K562 (cell line): Measurements from ENCODE around the gene MAST4. TPM values are rescaled to one million over a fixed set of nuclear protein-coding genes. Genes with fewer than 3 reads are reported as not detected.

Source experiments
- ATAC-seq: fragments of 200-7000 bp; cut with Tn5 transposase; 3 replicates; pipeline ENCODE4 v1.9.1; 2020; ENCODE audit warnings: moderate library complexity
- BruUV-seq: library from RNA; stranded (reverse); fragments of 400-500 nt; replicated peaks from 2 replicates; lab custom pipeline; 2021; lab: Mats Ljungman, UMichigan
- CTCF ChIA-PET: fragments of 300-600 bp; formaldehyde crosslinking; extraction: SDS; loops from one replicate; lab custom pipeline; 2021; ENCODE audit warnings: low intra/inter-chr PET ratio; lab: Yijun Ruan, JAX
- POLR2A ChIA-PET: fragments of 300-600, 350-650 bp; sonication (Branson Sonifier 250); formaldehyde crosslinking; extraction: SDS; loops from one replicate; lab custom pipeline; 2021; ENCODE audit warnings: antibody characterized with exemption, inconsistent platforms; lab: Yijun Ruan, JAX
- DNase-seq, 4 experiments: peaks; one replicate each; pipeline versions ENCODE4 v3.0.0 to v3.0.0-alpha.2; 2011 to 2018; ENCODE audit warnings: low spot score in 3 of 4, mixed read lengths in 3 of 4; ENCODE audit errors: extremely low read depth in 1 of 4
- FAIRE-seq: peaks from 2 replicates; lab custom pipeline; 2011; peaks lifted over from hg19 to GRCh38; lab: Jason Lieb, UNC
- H2AFZ ChIP-seq: 2 replicates; pipeline ENCODE4 v1.6.0; 2011; ENCODE audit warnings: low read depth, low read length, control low read depth, inconsistent platforms
- H3K27ac ChIP-seq: fragments of 200-600 bp; 3 replicates; pipeline ENCODE4 v1.8.0; 2011; ENCODE audit warnings: low read depth, mild to moderate bottlenecking, control low read depth, inconsistent platforms, low read length, moderate library complexity, mixed read lengths; ENCODE audit errors: extremely low read depth
- H3K27me3 ChIP-seq, 2 experiments: fragments of 300-600 bp in 1 of 2; 2 replicates in 1 of 2; 3 replicates in 1 of 2; pipeline versions ENCODE4 v1.6.0 to v1.8.0; 2011; ENCODE audit warnings: inconsistent platforms in 2 of 2, low read length in 2 of 2, mild to moderate bottlenecking in 1 of 2, mixed read lengths in 1 of 2, moderate library complexity in 1 of 2; ENCODE audit not compliant: control insufficient read depth in 2 of 2, insufficient read depth in 2 of 2
- H3K36me3 ChIP-seq: fragments of 300-600 bp; 3 replicates; pipeline ENCODE4 v1.8.0; 2011; ENCODE audit warnings: mild to moderate bottlenecking, low read length, inconsistent platforms; ENCODE audit not compliant: control insufficient read depth, insufficient read depth
- H3K4me1 ChIP-seq, 2 experiments: fragments of 200-600 bp in 1 of 2; replicated peaks in 1 of 2; 2 replicates in 1 of 2; 3 replicates in 1 of 2; pipeline versions ENCODE4 v1.5.1 to v1.8.0; 2011; ENCODE audit warnings: inconsistent platforms in 2 of 2, low read length in 2 of 2, mild to moderate bottlenecking in 1 of 2, mixed read lengths in 1 of 2, moderate library complexity in 1 of 2; ENCODE audit not compliant: control insufficient read depth in 2 of 2, insufficient read depth in 2 of 2
- H3K4me2 ChIP-seq: 2 replicates; pipeline ENCODE4 v1.6.1; 2011; ENCODE audit warnings: low read length, control low read depth, inconsistent platforms, mixed read lengths; ENCODE audit not compliant: insufficient read depth
- H3K4me3 ChIP-seq: fragments of 200-600 bp; sonication (generic), shearing (Covaris generic); 2 replicates; pipeline ENCODE4 v1.5.1; 2016; ENCODE audit warnings: control low read depth, inconsistent platforms
- H3K79me2 ChIP-seq: fragments of 200-600 bp; 3 replicates; pipeline ENCODE4 v1.8.0; 2011; ENCODE audit warnings: low read length, inconsistent platforms; ENCODE audit not compliant: control insufficient read depth, insufficient read depth
- H3K9ac ChIP-seq, 2 experiments: 2 replicates each; pipeline versions ENCODE4 v1.6.0 to v1.6.1; 2011; ENCODE audit warnings: low read depth in 2 of 2, low read length in 2 of 2, control low read depth in 1 of 2, inconsistent platforms in 1 of 2, mild to moderate bottlenecking in 1 of 2, mixed read lengths in 1 of 2; ENCODE audit not compliant: insufficient read depth in 1 of 2
- H3K9me1 ChIP-seq: one replicate; pipeline ENCODE4 v1.6.0; 2011; ENCODE audit warnings: inconsistent platforms, mild to moderate bottlenecking, low read length, moderate library complexity; ENCODE audit not compliant: control insufficient read depth, insufficient read depth
- H3K9me3 ChIP-seq: replicated peaks from 2 replicates; pipeline ENCODE4 v1.5.1; 2011; ENCODE audit warnings: low read depth, low read length, inconsistent platforms; ENCODE audit not compliant: control insufficient read depth, insufficient read depth
- H4K20me1 ChIP-seq: replicated peaks from 2 replicates; pipeline ENCODE4 v1.6.1; 2011; ENCODE audit warnings: low read length, inconsistent platforms, mixed read lengths; ENCODE audit not compliant: control insufficient read depth, insufficient read depth
- CTBP1 ChIP-seq: fragments of 450-650 bp; IDR thresholded peaks from 2 replicates; pipeline ENCODE4 v1.6.1; 2016; ENCODE audit warnings: borderline replicate concordance
- FOXK2 ChIP-seq, 2 experiments: fragments of 450-650 bp; IDR thresholded peaks in 1 of 2; conservative IDR thresholded peaks in 1 of 2; 2 replicates each; pipeline ENCODE4 v1.6.1; 2016; ENCODE audit warnings: low read depth in 2 of 2, mild to moderate bottlenecking in 1 of 2
- GABPB2 ChIP-seq: fragments of 250-450 bp; sonication (Bioruptor Pico); conservative IDR thresholded peaks from 2 replicates; pipeline ENCODE4 v1.5.1; 2021; ENCODE audit warnings: mild to moderate bottlenecking
- GATA2 ChIP-seq: sonication (generic); formaldehyde crosslinking; IDR thresholded peaks from 2 replicates; pipeline ENCODE4 v1.4.0; 2020; ENCODE audit warnings: mild to moderate bottlenecking, missing genetic modification reagents
- ZBTB49 ChIP-seq: sonication (generic); formaldehyde crosslinking; IDR thresholded peaks from 2 replicates; pipeline ENCODE4 v1.8.0; 2022; ENCODE audit warnings: missing genetic modification reagents, mild to moderate bottlenecking, borderline replicate concordance
- ZC3H4 ChIP-seq: sonication (generic); formaldehyde crosslinking; IDR thresholded peaks from 2 replicates; pipeline ENCODE4 v1.9.0; 2021; ENCODE audit warnings: missing genetic modification reagents, borderline replicate concordance
- ZNF224 ChIP-seq: sonication (generic); formaldehyde crosslinking; IDR thresholded peaks from 2 replicates; pipeline ENCODE4 v1.8.0; 2022; ENCODE audit warnings: mild to moderate bottlenecking, missing genetic modification reagents
- WGBS: fragments of 100-300 bp; shearing (Covaris generic); methylation state at CpG from one replicate; pipeline ENCODE4 v1.1.6; 2016; ENCODE audit warnings: low coverage, mixed read lengths; ENCODE audit not compliant: insufficient coverage; ENCODE audit errors: missing lambda C conversion rate; 5-methylcytosine and 5-hydroxymethylcytosine counted together
- in situ Hi-C: fragments of 300-500 bp; cut with MboI; formaldehyde crosslinking; loops from 4 replicates; pipeline ENCODE4 v1.15.0; 2018; ENCODE audit warnings: inconsistent platforms, mixed read lengths
- intact Hi-C: fragments of 100-400 bp; cut with micrococcal nuclease; formaldehyde crosslinking; loops from 2 replicates; pipeline ENCODE4 v1.14.2; 2022
- polyA plus RNA-seq, 8 experiments: library from polyadenylated mRNA; depleted of rRNA in 4 of 8; stranded (reverse) in 5 of 8; unstranded in 3 of 8; fragments of >200 nt; fragmentation: Nextera tagmentation in 2 of 8; fragmentation: Illumina TruSeq in 1 of 8; extraction: Ambion mirVana in 2 of 8; extraction: Trizol in 1 of 8; gene quantifications; 2 replicates each; pipeline versions ENCODE4 v1.2.1 to v1.2.3, GENCODE V29; 2011 to 2014; ENCODE audit warnings: inconsistent platforms in 1 of 8, missing spikeins in 1 of 8
- total RNA-seq, 7 experiments: library from RNA; depleted of rRNA in 6 of 7; stranded (reverse); fragments of >200 nt in 6 of 7; fragmentation: Illumina TruSeq in 2 of 7; extraction: Trizol in 2 of 7; gene quantifications; 2 replicates each; pipeline versions ENCODE4 v1.2.1 to v1.2.3, GENCODE V29; 2011 to 2021; ENCODE audit warnings: low replicate concordance in 1 of 7
- TF ChIP-seq, protein P1 (sequence below): fragments of 250-450 bp; sonication (Bioruptor Pico); IDR thresholded peaks from 2 replicates; pipeline ENCODE4 v1.8.0; 2021; ENCODE audit warnings: moderate library complexity, mild to moderate bottlenecking, inconsistent platforms
- TF ChIP-seq, protein P2 (sequence below): sonication (generic); formaldehyde crosslinking; IDR thresholded peaks from 2 replicates; pipeline ENCODE4 v1.8.0; 2022; ENCODE audit warnings: mild to moderate bottlenecking, missing genetic modification reagents

The MAST4 gene
- total and polyA plus RNA-seq, 9 of the 15 experiments (the other 6 are each of a cell fraction or from before 2014, with no cell fraction given): 0.88 to 10.1 (median 5.2) TPM

DNA sequence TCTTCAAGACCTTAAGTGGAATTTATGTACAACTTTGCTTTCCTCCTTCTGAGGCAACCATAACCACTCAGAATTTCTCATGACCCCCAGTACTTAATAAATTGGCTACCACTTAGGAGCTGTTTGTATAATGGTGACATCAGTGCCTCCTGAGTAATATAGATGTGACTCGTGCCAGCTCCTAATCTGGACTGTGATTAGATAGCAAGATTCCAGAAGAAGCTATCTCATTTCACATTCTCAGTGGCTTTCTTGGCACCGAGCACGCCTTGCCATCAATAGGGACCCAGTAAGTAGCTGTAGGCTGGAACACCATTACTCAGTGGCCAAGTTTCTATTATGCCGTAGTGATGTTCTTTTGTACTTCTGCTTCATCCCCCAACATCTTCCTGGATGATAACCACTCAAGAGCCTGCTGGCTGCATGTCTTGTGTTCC is 371.7 kb downstream of the MAST4 start (continued):
- TF ChIP-seq, protein P1, sequence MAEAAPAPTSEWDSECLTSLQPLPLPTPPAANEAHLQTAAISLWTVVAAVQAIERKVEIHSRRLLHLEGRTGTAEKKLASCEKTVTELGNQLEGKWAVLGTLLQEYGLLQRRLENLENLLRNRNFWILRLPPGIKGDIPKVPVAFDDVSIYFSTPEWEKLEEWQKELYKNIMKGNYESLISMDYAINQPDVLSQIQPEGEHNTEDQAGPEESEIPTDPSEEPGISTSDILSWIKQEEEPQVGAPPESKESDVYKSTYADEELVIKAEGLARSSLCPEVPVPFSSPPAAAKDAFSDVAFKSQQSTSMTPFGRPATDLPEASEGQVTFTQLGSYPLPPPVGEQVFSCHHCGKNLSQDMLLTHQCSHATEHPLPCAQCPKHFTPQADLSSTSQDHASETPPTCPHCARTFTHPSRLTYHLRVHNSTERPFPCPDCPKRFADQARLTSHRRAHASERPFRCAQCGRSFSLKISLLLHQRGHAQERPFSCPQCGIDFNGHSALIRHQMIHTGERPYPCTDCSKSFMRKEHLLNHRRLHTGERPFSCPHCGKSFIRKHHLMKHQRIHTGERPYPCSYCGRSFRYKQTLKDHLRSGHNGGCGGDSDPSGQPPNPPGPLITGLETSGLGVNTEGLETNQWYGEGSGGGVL (CRISPR knock-in tag): no peak
- TF ChIP-seq GATA2 (CRISPR knock-in tag): no peak
- no peak for TF ChIP-seq ZC3H4
- TF ChIP-seq, all 486 proteins: peak for 0

- FAIRE-seq (no peak), ATAC-seq (no peak), DNase-seq (no peak)
- no peaks in the 10 kb centered on the region for H3K79me2 ChIP-seq
- WGBS: 0% methylated on average over 4 of the region's 4 CpGs
- H3K4me1 ChIP-seq: no peaks in the 10 kb centered on the region
- TF ChIP-seq GABPB2 (CRISPR knock-in tag) (no peak), FOXK2 (conservative IDR thresholded peaks at IDR 0.05 in 1 of 2, IDR thresholded peaks at IDR 0.05 in 1 of 2; ENCODE audit: low read depth in 2 of 2) (no peak), CTBP1 (no peak), ZBTB49 (CRISPR knock-in tag) (no peak), ZNF224 (CRISPR knock-in tag) (no peak)
- TF ChIP-seq, protein P2, sequence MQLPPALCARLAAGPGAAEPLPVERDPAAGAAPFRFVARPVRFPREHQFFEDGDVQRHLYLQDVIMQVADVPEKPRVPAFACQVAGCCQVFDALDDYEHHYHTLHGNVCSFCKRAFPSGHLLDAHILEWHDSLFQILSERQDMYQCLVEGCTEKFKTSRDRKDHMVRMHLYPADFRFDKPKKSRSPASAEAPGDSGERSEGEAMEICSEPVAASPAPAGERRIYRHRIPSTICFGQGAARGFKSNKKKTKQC (CRISPR knock-in tag): no peak
- ChIA-PET CTCF (no interaction called here), POLR2A (no interaction called here)
- H3K27ac ChIP-seq: no peak overlapping the region
- H4K20me1 ChIP-seq: no peaks in the 10 kb centered on the region
- H3K9me3 ChIP-seq: no peaks in the 10 kb centered on the region
- peaks cover 5 to 11% of the 10 kb centered on the region in 2 experiments; a peak in 3 of 5 replicates for H3K27me3 ChIP-seq
- H2AFZ ChIP-seq: no peak overlapping the region
- no peak overlapping the region for H3K4me3 ChIP-seq
- BruUV-seq: no TSS peak
- no peak overlapping the region for H3K4me2 ChIP-seq
- H3K9ac ChIP-seq: no peak overlapping the region
- H3K9me1 ChIP-seq: no peaks in the 10 kb centered on the region
- intact Hi-C loops (no loop called here), in situ Hi-C loops (no loop called here)
- no peaks in the 10 kb centered on the region for H3K36me3 ChIP-seq
Measured at GRCh38 chr5:66969484-66969883, 373.3 kb downstream of the MAST4 start.
